ENCODE data around the gene STRA6.

- TF ChIP-seq, protein P1, sequence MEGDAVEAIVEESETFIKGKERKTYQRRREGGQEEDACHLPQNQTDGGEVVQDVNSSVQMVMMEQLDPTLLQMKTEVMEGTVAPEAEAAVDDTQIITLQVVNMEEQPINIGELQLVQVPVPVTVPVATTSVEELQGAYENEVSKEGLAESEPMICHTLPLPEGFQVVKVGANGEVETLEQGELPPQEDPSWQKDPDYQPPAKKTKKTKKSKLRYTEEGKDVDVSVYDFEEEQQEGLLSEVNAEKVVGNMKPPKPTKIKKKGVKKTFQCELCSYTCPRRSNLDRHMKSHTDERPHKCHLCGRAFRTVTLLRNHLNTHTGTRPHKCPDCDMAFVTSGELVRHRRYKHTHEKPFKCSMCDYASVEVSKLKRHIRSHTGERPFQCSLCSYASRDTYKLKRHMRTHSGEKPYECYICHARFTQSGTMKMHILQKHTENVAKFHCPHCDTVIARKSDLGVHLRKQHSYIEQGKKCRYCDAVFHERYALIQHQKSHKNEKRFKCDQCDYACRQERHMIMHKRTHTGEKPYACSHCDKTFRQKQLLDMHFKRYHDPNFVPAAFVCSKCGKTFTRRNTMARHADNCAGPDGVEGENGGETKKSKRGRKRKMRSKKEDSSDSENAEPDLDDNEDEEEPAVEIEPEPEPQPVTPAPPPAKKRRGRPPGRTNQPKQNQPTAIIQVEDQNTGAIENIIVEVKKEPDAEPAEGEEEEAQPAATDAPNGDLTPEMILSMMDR (IDR thresholded peaks at IDR 0.05) = no peak
- TF ChIP-seq, protein P2, sequence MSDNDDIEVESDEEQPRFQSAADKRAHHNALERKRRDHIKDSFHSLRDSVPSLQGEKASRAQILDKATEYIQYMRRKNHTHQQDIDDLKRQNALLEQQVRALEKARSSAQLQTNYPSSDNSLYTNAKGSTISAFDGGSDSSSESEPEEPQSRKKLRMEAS (IDR thresholded peaks at IDR 0.05) = no peak
Measured at GRCh38 chr15:74193299-74193718, 9.3 kb downstream of the STRA6 start.
